SK-N-SH treated with all-trans-retinoic acid at 6 μM for 48 hours (cell line): Measurements from ENCODE around the gene SOCS3.

ENCODE experiments used
- ARNTL ChIP-seq: fragments of 450-650 bp; formaldehyde crosslinking; IDR thresholded peaks from 2 replicates; pipeline ENCODE4 v1.5.0; 2020; ENCODE audit warnings: low read depth, mild to moderate bottlenecking, moderate library complexity, borderline replicate concordance
- GLIS3 ChIP-seq: fragments of 250-450 bp; sonication (Bioruptor Pico); IDR thresholded peaks from 2 replicates; pipeline ENCODE4 v1.5.0; 2020; ENCODE audit warnings: mild to moderate bottlenecking, moderate library complexity
- OSR1 ChIP-seq: fragments of 250-450 bp; sonication (Bioruptor Pico); IDR thresholded peaks from 2 replicates; pipeline ENCODE4 v1.8.0; 2022; ENCODE audit warnings: moderate library complexity, mild to moderate bottlenecking, inconsistent platforms
- PPARA ChIP-seq: fragments of 250-450 bp; sonication (Bioruptor Pico); IDR thresholded peaks from 2 replicates; pipeline ENCODE4 v1.5.0; 2020; ENCODE audit warnings: mild to moderate bottlenecking, borderline replicate concordance
- RARB ChIP-seq: fragments of 250-450 bp; sonication (Bioruptor Pico); IDR thresholded peaks from 2 replicates; pipeline ENCODE4 v1.8.0; 2021; ENCODE audit warnings: mild to moderate bottlenecking, moderate library complexity
- TCF4 ChIP-seq: fragments of 250-450 bp; sonication (Bioruptor Pico); IDR thresholded peaks from 2 replicates; pipeline ENCODE4 v1.8.0; 2021; ENCODE audit warnings: mild to moderate bottlenecking, moderate library complexity, borderline replicate concordance
- TOX ChIP-seq: fragments of 250-450 bp; sonication (Bioruptor Pico); IDR thresholded peaks from 2 replicates; pipeline ENCODE4 v1.8.0; 2021; ENCODE audit warnings: mild to moderate bottlenecking, moderate library complexity, borderline replicate concordance
- ZC3H10 ChIP-seq: fragments of 250-450 bp; sonication (Bioruptor Pico); IDR thresholded peaks from 2 replicates; pipeline ENCODE4 v1.5.1; 2021; ENCODE audit warnings: mild to moderate bottlenecking, moderate library complexity
- ZFP3 ChIP-seq: fragments of 250-450 bp; sonication (Bioruptor Pico); IDR thresholded peaks from 2 replicates; pipeline ENCODE4 v1.5.0; 2020; ENCODE audit warnings: mild to moderate bottlenecking, moderate library complexity
- ZFP30 ChIP-seq: fragments of 450-650 bp; formaldehyde crosslinking; IDR thresholded peaks from 2 replicates; pipeline ENCODE4 v1.5.0; 2022; ENCODE audit warnings: mild to moderate bottlenecking, moderate library complexity
- ZNF565 ChIP-seq: fragments of 450-650 bp; formaldehyde crosslinking; conservative IDR thresholded peaks from 2 replicates; pipeline ENCODE4 v1.5.0; 2020; ENCODE audit warnings: low read depth, mild to moderate bottlenecking, moderate library complexity
- TF ChIP-seq, protein P1 (sequence below): fragments of 250-450 bp; sonication (Bioruptor Pico); IDR thresholded peaks from 2 replicates; pipeline ENCODE4 v1.5.1; 2021; ENCODE audit warnings: mild to moderate bottlenecking, moderate library complexity
- TF ChIP-seq, protein P2 (sequence below): fragments of 250-450 bp; sonication (Bioruptor Pico); IDR thresholded peaks from 2 replicates; pipeline ENCODE4 v1.8.0; 2020; ENCODE audit warnings: mild to moderate bottlenecking, moderate library complexity, borderline replicate concordance
- TF ChIP-seq, protein P3 (sequence below): fragments of 250-450 bp; sonication (Bioruptor Pico); IDR thresholded peaks from 2 replicates; pipeline ENCODE4 v1.8.0; 2021; ENCODE audit warnings: low read depth, mild to moderate bottlenecking, moderate library complexity, borderline replicate concordance

DNA sequence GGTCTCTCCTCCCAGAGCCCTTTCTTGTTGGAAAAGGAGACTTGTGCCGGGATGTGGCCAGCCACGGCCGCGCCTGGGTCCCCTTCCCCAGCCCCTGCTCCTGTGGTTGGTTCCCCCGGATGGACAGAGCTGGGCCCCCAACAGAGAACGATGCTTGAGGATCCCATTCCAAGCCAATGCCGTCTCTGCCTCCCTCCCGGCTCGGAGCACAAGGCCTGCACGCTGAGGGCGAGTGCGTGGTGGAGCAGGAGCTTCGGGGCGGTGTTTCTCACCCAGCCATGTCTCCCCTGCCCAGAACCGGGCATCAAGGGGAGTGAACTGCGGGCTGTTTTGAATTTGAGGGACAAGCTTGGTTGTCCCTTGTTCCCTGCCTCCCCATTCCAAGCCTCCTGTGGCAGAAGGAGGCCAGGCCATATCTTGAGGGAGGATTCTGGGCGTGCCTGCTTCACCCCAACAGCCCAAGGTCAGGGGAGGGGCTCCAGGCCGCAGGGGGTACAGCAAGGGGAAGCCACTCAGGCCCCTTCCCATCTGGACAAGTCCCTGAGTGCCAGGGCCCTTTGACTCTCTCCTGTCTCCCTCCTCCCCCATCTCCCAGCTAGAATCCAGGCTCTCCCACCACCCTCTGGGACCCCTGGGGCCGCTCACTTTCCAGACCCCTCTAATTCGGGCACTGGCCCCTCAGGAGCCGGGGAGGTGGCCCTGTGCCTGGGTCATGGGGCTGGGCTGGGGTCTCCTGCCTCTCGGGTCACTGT, 43.6 kb downstream of the SOCS3 start:
- TF ChIP-seq ZFP30: no peak
- TF ChIP-seq ZNF565 (CRISPR knock-in tag): no peak
- no peak for TF ChIP-seq ZFP3 (CRISPR knock-in tag)
- TF ChIP-seq ARNTL (CRISPR knock-in tag): no peak
- TF ChIP-seq ZC3H10 (CRISPR knock-in tag): no peak
- TF ChIP-seq, protein P1, sequence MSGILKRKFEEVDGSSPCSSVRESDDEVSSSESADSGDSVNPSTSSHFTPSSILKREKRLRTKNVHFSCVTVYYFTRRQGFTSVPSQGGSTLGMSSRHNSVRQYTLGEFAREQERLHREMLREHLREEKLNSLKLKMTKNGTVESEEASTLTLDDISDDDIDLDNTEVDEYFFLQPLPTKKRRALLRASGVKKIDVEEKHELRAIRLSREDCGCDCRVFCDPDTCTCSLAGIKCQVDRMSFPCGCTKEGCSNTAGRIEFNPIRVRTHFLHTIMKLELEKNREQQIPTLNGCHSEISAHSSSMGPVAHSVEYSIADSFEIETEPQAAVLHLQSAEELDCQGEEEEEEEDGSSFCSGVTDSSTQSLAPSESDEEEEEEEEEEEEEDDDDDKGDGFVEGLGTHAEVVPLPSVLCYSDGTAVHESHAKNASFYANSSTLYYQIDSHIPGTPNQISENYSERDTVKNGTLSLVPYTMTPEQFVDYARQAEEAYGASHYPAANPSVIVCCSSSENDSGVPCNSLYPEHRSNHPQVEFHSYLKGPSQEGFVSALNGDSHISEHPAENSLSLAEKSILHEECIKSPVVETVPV (CRISPR knock-in tag): no peak
- no peak for TF ChIP-seq RARB (CRISPR knock-in tag)
- TF ChIP-seq TCF4 (CRISPR knock-in tag): no peak
- no peak for TF ChIP-seq TOX
- no peak for TF ChIP-seq GLIS3
- no peak for TF ChIP-seq PPARA (CRISPR knock-in tag)
- no peak for TF ChIP-seq OSR1 (CRISPR knock-in tag)
- TF ChIP-seq, protein P2, sequence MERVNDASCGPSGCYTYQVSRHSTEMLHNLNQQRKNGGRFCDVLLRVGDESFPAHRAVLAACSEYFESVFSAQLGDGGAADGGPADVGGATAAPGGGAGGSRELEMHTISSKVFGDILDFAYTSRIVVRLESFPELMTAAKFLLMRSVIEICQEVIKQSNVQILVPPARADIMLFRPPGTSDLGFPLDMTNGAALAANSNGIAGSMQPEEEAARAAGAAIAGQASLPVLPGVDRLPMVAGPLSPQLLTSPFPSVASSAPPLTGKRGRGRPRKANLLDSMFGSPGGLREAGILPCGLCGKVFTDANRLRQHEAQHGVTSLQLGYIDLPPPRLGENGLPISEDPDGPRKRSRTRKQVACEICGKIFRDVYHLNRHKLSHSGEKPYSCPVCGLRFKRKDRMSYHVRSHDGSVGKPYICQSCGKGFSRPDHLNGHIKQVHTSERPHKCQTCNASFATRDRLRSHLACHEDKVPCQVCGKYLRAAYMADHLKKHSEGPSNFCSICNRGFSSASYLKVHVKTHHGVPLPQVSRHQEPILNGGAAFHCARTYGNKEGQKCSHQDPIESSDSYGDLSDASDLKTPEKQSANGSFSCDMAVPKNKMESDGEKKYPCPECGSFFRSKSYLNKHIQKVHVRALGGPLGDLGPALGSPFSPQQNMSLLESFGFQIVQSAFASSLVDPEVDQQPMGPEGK (CRISPR knock-in tag): no peak
- TF ChIP-seq, protein P3, sequence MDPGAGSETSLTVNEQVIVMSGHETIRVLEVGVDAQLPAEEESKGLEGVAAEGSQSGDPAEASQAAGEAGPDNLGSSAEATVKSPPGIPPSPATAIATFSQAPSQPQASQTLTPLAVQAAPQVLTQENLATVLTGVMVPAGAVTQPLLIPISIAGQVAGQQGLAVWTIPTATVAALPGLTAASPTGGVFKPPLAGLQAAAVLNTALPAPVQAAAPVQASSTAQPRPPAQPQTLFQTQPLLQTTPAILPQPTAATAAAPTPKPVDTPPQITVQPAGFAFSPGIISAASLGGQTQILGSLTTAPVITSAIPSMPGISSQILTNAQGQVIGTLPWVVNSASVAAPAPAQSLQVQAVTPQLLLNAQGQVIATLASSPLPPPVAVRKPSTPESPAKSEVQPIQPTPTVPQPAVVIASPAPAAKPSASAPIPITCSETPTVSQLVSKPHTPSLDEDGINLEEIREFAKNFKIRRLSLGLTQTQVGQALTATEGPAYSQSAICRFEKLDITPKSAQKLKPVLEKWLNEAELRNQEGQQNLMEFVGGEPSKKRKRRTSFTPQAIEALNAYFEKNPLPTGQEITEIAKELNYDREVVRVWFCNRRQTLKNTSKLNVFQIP (CRISPR knock-in tag): no peak
